ENCODE data around the gene TMEM132D.

TMEM132D gene

DNA sequence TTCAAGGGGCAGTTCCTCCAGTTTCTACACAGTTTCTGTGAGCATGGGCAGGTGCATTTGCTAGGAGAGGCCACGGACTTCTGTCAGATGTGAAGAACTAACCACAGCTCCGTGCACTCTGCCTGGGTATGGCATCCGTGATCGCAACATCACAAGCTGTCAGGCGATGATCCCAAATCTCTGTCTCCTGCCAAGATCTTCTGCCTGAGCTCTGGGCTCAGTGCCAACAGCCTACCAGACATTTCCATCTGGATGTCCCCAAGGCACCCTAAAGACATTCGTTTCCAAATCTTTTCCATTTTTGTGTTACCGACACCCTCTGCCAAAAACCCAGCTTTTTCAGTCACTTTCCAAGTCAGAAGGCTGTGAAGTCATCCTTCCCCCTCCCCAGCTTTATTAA, 758.4 kb downstream of the TMEM132D start:
- no peak for DNase-seq

- no peak for DNase-seq
Observed at GRCh38 chr12:129138776-129139175, 765.0 kb downstream of the TMEM132D start.

GRCh38 chr12:129136694-129137325, 767.0 kb downstream of the TMEM132D start:
- no peak for DNase-seq

- no peak for DNase-seq
Observed at GRCh38 chr12:129127771-129128170, 776.1 kb downstream of the TMEM132D start.

GRCh38 chr12:129127211-129127610, 776.6 kb downstream of the TMEM132D start:
- no peak for DNase-seq

GRCh38 chr12:129119537-129119936, 784.3 kb downstream of the TMEM132D start:
- no peak for DNase-seq

DNA sequence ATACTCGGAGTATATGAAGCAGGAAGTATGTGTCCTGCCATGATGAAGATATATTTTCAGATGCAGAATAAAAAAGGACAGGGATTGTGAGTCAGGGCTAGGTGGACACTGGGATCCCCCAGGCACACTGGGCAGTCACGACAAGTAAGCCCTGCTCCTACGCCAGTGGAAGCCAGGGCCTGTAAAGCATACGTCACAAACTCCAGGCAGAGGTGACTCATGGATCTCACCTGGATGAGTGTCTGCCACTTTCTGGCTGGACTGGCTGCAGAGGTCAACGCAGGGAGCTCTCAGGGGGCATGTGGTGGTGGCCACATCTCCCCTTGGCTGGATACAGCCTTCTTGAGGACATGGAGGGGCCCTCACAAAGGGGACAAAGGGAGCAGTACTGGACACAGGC, 788.3 kb downstream of the TMEM132D start:
- DNase-seq = no peak

DNA sequence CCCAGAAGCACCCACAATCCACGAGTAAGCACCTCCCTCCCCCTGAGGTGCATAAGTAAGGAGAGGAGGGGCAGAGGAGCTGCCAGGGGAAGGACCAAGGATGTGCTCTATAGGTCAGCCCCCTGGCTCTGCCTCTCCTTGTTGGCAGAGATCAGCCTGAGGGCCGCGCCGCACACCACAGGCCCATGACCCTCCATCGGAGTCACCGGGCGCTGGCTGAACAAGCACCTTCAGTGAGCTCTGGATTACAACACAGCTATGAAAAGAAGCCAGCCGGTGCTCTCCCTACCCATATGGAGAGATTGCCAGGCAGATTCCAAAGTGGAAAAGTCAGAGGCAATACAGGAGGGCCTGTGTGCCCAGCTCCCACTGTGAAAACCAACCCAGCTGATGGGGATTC, 793.2 kb downstream of the TMEM132D start:
- no peak for DNase-seq

DNA sequence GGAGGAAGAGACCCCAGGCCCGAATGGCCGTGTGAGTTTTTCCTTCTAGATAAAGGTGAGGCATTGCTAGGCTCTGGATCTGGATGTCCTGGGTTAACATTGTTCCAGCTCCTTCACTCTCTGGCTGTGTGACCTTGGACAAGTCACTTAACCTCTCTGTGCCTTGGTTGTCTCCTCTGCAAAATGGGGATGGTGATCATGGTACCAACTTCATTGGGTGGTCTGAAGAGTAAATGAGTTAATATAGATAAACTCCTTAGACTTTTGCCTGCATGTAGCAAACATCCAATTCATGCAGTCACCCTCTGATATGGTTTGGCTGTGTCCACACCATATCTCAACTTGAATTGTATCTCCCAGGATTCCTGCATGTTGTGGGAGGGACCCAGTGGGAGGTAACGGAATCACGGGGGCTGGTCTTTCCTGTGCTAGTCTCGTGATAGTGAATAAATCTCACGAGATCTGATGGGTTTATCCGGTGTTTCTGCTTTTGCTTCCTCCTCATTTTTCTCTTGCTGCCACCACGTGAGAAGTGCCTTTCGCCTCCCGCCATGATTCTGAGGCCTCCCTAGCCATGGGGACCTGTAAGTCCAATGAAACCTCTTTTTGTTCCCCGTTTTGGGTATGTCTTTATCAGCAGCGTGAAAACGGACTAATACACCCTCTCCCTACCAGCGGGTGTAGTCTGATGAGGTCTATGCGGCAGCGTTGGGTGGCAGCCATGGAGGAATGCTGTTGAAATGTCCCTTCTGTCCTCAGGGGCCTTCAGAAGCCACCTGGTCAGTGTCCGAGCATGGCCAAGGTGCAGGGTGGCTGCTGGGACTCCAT, 794.4 kb downstream of the TMEM132D start:
- DNase-seq = no peak

DNA sequence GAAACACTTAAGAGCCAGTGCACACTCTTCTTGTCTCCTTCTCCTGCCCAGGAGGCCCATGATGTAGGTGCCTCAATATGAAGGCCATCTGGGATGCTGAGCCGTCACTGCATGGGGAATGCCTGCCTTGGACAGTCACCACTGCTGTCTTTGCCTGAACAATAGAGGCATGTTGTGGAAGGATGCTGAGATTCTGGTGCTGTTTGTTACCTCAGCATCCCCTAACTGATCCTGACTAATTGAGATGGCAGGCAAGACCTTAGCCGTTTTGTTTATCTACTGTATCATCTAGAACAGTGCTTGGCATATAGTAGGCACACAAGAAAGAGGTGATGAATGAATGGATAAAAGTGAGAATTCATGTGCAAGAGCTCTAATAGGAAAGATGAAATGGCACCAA, 797.1 kb downstream of the TMEM132D start:
- DNase-seq = no peak

DNA sequence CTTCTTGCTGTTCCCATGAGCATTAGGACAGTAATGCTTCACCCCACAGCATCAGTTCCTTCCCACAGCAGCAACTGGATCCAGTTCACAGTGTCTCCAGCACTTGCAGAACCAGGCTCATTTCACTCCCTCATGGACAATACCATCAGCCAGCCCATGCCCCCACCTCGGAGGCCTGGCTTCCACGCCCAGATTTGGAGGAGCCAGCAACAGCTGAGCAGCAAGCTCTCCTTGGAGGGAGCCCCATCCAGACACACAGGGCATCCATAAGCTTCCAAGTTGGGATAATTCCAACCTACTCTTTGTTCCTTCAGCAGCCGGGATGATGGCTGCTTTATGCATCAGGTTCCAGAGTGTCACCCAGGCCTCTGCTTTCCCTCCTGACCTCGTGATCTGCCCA, 800.6 kb downstream of the TMEM132D start:
- DNase-seq = no peak

DNA sequence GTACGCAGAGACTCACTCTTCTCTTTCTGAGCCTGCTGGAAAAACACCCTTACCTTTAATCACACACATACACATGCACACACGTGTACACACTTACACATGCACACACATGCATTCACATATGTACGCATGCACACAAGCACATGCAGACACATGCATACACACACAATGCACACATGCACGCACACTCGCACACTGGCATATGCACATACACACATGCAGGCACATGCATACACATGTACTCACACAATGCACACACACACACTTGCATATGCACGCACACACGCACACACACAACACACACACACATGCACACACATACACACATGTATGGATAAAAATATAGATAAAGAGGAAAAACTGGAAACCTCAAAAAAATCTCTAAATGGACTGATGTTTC, 801.6 kb downstream of the TMEM132D start:
- DNase-seq = no peak

DNA sequence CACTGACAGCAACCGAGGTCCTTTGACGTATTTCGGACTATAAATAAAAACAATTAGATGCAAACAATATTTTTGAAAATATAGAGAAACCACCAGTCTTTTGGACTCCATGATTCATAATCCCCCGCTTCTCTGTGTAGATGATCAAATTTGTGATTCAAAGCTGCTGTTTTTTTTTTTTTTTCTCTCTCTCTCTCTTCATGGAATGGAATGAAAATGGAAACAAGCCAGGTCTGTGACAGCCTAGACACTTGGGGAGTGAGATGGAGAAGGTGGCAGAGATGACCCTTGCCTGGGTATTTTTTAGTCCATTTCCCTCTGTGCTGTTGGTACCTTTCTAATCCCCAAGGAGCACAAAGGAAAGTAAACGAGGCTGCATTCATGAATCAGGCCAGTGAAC, 802.0 kb downstream of the TMEM132D start:
- DNase-seq = no peak

- DNase-seq = no peak
Observed at GRCh38 chr12:129101404-129101803, 802.4 kb downstream of the TMEM132D start.

DNA sequence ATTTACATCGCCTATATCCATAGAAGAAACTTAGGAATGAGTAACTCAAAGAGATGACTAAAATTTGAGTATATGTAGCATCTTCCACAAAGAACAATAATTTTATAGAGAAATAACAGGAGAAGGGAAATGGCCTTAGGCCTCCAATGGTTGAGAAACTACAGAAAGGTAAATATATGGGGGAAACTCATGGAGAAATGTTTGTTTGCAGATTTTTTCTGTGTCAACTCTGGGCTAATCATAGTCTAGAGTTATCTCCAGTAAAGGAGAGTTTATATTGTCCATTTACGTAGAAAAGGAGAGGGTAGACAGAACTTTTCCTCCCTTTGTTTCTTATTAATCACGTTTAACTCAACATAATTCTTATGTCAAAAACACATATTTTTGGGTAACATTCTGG, 806.4 kb downstream of the TMEM132D start:
- DNase-seq = no peak

DNA sequence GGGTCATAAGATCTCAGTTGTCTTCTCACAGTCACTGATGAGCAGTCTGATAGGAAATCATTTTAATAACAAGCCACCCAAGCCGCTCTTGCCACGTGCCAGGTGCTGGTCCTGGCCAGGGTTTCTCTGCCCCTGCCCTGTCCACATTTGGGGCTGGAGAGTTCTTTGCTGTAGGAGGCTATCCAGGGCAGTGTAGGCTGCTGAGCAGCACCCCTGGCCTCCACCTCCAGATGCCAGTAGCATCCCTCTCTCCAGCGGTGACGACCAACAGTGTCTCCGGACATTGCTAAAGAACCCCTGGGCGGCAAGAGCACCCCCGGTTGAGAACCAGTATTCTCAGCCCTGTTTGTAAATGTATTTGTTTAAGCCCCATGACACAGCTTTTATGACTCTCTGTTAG, 806.9 kb downstream of the TMEM132D start:
- no peak for DNase-seq

DNA sequence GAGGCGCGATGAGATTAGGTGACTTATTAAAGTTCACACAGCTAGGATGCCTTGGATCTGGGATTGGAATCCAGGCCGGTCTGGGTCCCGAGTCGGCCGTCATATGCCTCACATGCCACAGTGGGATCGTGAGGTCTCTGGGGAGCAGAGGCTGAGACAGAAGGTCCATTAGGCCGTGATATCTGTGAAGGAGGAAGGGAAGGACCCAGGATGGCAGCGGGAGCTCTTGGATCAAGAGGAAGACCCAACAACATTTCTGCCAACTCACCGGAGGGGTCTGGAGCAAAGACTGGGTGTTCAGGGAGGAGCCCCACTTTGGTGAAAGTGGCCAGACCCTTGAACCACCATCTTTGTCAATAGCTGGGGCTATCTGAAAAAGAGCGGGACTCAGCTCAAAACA, 807.6 kb downstream of the TMEM132D start:
- no peak for DNase-seq

GRCh38 chr12:129089576-129089975, 814.2 kb downstream of the TMEM132D start:
- DNase-seq = no peak

GRCh38 chr12:129084875-129085826, 818.7 kb downstream of the TMEM132D start:
- DNase-seq = no peak

- DNase-seq = no peak
Observed at GRCh38 chr12:129083121-129083840, 820.5 kb downstream of the TMEM132D start.

- DNase-seq = no peak
Observed at GRCh38 chr12:129082441-129082840, 821.4 kb downstream of the TMEM132D start.

DNA sequence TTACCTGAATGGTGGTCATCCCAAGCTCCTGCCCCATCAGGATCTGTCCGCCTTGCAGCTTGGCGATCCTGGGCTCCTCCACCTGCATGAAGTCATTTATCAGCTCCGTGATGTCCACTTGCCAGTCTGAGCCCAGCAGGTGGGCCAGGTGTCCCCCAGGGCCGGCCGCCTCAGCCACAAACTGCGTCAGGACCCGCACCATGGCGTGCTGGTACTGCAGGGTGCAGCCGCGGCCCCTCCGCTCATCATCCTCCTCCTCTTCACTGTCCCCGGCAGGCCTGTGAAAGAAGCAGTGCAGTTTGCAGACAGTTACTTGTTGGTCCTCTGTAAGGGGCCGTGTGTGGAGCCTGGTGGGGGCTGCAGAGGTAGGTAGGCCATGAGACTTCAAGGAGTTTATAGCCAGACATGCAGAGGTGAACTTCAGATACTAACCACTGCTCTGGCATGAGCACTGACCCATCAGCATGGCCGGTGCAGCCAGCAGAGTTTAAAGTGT, 822.0 kb downstream of the TMEM132D start:
- DNase-seq = no peak

DNA sequence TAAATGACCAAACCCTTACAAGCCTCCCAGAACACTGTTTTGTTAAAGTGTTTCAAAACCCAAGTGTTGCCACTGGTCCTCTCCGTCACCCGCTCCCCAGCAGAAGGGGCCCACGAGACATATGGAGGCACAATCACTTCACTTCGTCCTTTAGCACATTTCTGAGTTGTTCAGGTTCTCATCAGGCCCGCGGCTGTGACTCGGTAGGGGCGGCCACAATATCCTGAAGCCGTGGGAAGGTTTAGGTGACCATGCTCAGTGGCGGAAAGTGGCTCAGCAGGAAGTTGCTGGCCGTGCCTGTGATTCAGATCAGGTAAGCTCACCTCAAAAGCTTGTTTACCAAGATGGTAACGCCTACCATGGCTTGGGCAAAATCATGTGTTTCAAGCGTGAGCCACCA, 823.0 kb downstream of the TMEM132D start:
- DNase-seq = no peak

Data from activated CD4-positive, alpha-beta T cell treated with anti-CD3 and anti-CD28 coated beads, Interleukin-2, amount 50 U/mL, for 4 hours (primary cell).